GM12801 (cell line): Measurements from ENCODE around the gene PARP12.

Experiments used
- CTCF ChIP-seq: IDR thresholded peaks from one replicate; pipeline ENCODE4 v1.5.1; 2011; ENCODE audit warnings: control low read depth; ENCODE audit not compliant: insufficient read length; ENCODE audit errors: extremely low read depth

The PARP12 gene

GRCh38 chr7:140003913-140004382, 58.8 kb downstream of the PARP12 start:
- TF ChIP-seq CTCF: no peak

DNA sequence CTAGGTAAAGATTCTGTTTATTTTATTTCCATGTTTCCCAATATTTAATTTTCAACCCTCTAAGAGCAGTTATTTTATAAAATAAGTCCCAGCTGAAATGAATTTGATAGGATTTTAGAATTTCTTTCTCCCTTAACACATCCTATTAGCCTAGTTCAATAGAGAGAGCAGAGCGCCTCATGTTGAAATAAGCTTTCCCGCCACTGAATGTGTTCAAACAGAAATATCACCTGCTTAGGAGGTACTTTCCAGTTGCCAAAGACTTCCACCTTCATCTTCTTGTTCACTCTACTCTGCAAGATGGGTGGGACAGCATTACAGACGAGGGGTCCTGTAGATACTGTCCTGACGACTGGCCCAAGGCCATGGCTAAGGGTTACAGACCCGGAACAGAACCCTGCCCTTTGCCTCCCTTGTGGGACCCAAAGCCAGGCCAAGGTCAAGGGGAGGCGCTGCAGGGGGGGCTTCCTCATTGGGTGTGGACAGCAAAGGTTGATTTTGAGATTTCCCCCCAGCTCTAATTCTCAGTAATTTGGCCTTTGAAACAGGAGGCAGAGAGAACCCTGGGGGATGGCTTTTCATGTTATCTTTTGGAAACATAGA, 62.0 kb downstream of the PARP12 start:
- no peak for TF ChIP-seq CTCF

- TF ChIP-seq CTCF: no peak
Observed at GRCh38 chr7:139999516-139999915, 63.2 kb downstream of the PARP12 start.

DNA sequence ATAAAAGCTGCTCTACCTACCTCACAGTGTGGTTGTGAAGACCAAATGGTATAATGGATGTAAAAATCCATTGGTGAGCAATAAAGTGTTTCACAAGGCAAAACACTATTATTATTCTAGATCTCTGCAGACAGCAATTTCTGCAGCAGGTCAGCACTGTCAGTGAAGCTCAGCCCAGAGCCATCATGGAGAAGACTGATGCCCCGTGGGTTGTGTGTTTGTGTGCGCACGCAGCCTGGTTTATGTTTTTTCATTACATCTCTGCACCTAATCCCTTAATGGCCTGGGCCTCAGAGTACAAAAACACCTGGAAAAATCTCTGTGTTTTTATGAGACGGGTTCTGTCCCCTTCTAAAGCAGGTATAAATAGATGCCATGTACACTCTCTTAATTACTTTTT, 64.2 kb downstream of the PARP12 start:
- TF ChIP-seq CTCF: no peak

- TF ChIP-seq CTCF: no peak
Observed at GRCh38 chr7:139995017-139995915, 67.5 kb downstream of the PARP12 start.

GRCh38 chr7:139994356-139994755, 68.4 kb downstream of the PARP12 start:
- no peak for TF ChIP-seq CTCF

DNA sequence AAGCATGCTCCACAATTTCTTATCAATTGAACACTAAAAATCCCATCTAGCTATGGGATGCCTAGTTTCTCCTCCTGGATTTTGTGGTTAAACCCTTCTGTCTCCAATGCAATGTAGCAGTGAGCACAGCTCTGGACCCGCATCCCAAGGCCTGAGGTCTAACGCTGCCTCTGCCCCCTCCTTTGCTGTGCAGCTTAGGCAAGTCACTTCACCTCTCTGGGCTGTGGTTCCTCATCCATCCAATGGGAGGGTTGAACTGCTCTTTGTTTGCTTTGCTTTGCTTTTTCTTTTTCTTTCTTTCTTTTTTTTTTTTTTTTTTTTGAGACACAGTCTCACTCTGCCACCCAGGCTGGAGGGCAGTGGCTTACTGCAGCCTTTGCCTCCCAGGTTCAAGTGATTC, 69.2 kb downstream of the PARP12 start:
- no peak for TF ChIP-seq CTCF
